ENCODE results near the gene ACTN2. TPM values are rescaled to one million over a fixed set of nuclear protein-coding genes. Genes with fewer than 3 reads are reported as not detected.

ACTN2 gene
- total RNA-seq, 1 donor from 2014 or later, result 660 TPM

DNA sequence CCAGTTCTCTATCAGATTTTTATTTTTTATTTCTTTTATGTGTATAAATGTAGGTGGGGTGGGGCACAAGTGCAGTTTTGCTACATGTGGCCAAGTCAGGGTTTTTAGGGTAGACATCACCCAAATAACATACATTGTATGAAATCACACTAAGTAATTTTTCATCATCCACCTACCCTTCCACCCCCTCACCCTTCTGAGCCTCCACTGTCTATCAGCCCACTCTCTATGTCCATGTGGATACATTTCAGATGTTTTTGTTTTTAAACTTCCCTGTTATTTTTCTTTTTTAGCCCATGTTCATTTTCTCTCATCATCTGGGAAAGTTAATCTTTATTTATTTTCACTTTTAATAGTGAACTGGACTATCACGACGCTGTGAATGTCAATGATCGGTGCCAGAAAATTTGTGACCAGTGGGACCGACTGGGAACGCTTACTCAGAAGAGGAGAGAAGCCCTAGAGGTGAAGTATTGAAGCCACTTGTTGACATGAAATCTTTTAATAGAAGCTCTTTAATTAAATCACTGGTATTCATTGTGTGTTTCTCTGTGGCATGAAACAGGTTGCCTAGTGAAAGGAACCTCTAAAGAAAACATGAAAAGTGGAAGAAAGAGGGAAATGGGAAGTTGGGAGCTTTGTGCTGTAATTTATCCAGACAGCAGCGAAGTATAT, 61.1 kb downstream of the ACTN2 start:
- peaks cover 0 to 10% (median 4%) of the 10 kb centered on the region in 3 donors for H3K4me1 ChIP-seq (ENCODE audit: control insufficient read depth in 3 of 3, insufficient read depth in 3 of 3, low read length in 3 of 3)

DNA sequence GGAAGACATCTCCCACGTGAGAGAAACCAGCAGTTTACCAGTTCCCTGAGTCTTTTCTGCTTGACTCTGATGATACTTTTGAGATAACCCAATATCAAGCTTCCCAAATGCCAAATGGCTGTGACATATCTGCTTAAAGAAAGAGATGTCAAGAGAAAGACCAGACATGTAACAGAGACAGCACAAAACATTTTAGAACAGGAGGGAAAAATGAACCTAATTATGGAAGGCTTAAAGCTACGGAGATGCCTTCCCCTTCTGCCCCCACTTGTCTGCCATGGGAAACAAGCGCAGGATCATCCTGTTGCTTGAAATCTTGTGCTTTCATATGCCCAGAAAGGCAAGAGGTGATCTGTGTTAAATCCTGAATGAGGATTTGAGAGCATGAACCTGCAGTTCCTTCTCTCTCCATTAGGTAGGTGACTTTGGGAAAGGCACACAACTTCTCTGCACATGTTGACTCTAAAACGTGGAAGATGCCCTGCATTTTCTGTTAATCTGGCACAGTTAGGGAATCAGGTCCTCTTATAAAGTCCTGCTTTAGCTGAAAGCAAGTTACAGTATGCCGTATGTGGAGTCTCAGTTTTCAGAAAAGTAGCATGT, 62.1 kb downstream of the ACTN2 start:
- peaks cover 67 to 80% (median 75%) of the 10 kb centered on the region in 3 donors for H3K36me3 ChIP-seq (ENCODE audit: control insufficient read depth in 3 of 3, insufficient read depth in 3 of 3, low read length in 3 of 3)
- peaks cover 0 to 5% (median 4%) of the 10 kb centered on the region in 3 donors for H3K4me1 ChIP-seq (ENCODE audit: control insufficient read depth in 3 of 3, insufficient read depth in 3 of 3, low read length in 3 of 3)
- H3K27ac ChIP-seq (ENCODE audit: low read depth, low read length), result no peak overlapping the region
- H3K9me3 ChIP-seq (ENCODE audit: control insufficient read depth in 3 of 3, low read length in 3 of 3), result no peaks in the 10 kb centered on the region
- H3K27me3 ChIP-seq (ENCODE audit: control insufficient read depth in 3 of 3, insufficient read depth in 3 of 3, low read length in 3 of 3), result no peaks in the 10 kb centered on the region
- no peak overlapping the region for H3K9ac ChIP-seq (ENCODE audit: low read depth in 1 of 3, low read length in 3 of 3)
- no peak overlapping the region for H3K4me3 ChIP-seq (ENCODE audit: low read length in 3 of 3)

More for the DNA sequence above, 61.1 kb downstream of the ACTN2 start:
- Histone ChIP-seq H3K9ac (ENCODE audit: low read depth in 1 of 3, low read length in 3 of 3) (no peak overlapping the region), H3K9me3 (ENCODE audit: control insufficient read depth in 3 of 3, low read length in 3 of 3) (no peaks in the 10 kb centered on the region), H3K4me3 (ENCODE audit: low read length in 3 of 3) (no peak overlapping the region), H3K27me3 (ENCODE audit: control insufficient read depth in 3 of 3, insufficient read depth in 3 of 3, low read length in 3 of 3) (no peaks in the 10 kb centered on the region), H3K36me3 (ENCODE audit: control insufficient read depth in 3 of 3, insufficient read depth in 3 of 3, low read length in 3 of 3) (peaks cover 72 to 86% (median 77%) of the 10 kb centered on the region in 3 donors), H3K27ac (ENCODE audit: low read depth, low read length) (no peak overlapping the region)

- no peak overlapping the region for H3K27ac ChIP-seq (ENCODE audit: low read depth, low read length)
- peaks cover 0 to 3% (median 0%) of the 10 kb centered on the region in 3 donors for H3K4me1 ChIP-seq (ENCODE audit: control insufficient read depth in 3 of 3, insufficient read depth in 3 of 3, low read length in 3 of 3)
- H3K36me3 ChIP-seq (ENCODE audit: control insufficient read depth in 3 of 3, insufficient read depth in 3 of 3, low read length in 3 of 3), result peaks cover 69 to 81% (median 77%) of the 10 kb centered on the region in 3 donors
- H3K9ac ChIP-seq (ENCODE audit: low read depth in 1 of 3, low read length in 3 of 3), result no peak overlapping the region
- H3K4me3 ChIP-seq (ENCODE audit: low read length in 3 of 3), result no peak overlapping the region
- no peaks in the 10 kb centered on the region for H3K9me3 ChIP-seq (ENCODE audit: control insufficient read depth in 3 of 3, low read length in 3 of 3)
- H3K27me3 ChIP-seq (ENCODE audit: control insufficient read depth in 3 of 3, insufficient read depth in 3 of 3, low read length in 3 of 3), result no peaks in the 10 kb centered on the region
Observed at GRCh38 chr1:236750928-236751327, 64.6 kb downstream of the ACTN2 start.

DNA sequence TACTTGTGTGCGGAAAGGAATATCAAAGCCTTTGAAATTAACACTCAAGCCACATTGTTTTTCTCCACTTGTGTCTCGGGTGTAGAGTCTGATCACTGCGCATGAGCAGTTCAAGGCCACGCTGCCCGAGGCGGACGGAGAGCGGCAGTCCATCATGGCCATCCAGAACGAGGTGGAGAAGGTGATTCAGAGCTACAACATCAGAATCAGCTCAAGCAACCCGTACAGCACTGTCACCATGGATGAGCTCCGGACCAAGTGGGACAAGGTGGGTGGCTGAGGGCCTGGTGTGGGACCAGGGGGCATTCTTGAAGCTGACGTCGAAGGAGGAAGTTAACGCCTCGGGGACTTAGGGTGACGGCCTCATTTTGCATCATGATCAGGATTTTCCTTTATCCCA, 65.1 kb downstream of the ACTN2 start:
- peaks cover 67 to 81% (median 77%) of the 10 kb centered on the region in 3 donors for H3K36me3 ChIP-seq (ENCODE audit: control insufficient read depth in 3 of 3, insufficient read depth in 3 of 3, low read length in 3 of 3)
- H3K4me1 ChIP-seq (ENCODE audit: control insufficient read depth in 3 of 3, insufficient read depth in 3 of 3, low read length in 3 of 3), result peaks cover 0 to 3% (median 0%) of the 10 kb centered on the region in 3 donors
- H3K4me3 ChIP-seq (ENCODE audit: low read length in 3 of 3), result no peak overlapping the region
- H3K9ac ChIP-seq (ENCODE audit: low read depth in 1 of 3, low read length in 3 of 3), result no peak overlapping the region
- H3K27ac ChIP-seq (ENCODE audit: low read depth, low read length), result no peak overlapping the region
- no peaks in the 10 kb centered on the region for H3K9me3 ChIP-seq (ENCODE audit: control insufficient read depth in 3 of 3, low read length in 3 of 3)
- no peaks in the 10 kb centered on the region for H3K27me3 ChIP-seq (ENCODE audit: control insufficient read depth in 3 of 3, insufficient read depth in 3 of 3, low read length in 3 of 3)

GRCh38 chr1:236751935-236752334, 65.6 kb downstream of the ACTN2 start:
- peaks cover 0 to 3% (median 0%) of the 10 kb centered on the region in 3 donors for H3K4me1 ChIP-seq (ENCODE audit: control insufficient read depth in 3 of 3, insufficient read depth in 3 of 3, low read length in 3 of 3)
- peaks cover 62 to 76% (median 74%) of the 10 kb centered on the region in 3 donors for H3K36me3 ChIP-seq (ENCODE audit: control insufficient read depth in 3 of 3, insufficient read depth in 3 of 3, low read length in 3 of 3)
- no peaks in the 10 kb centered on the region for H3K9me3 ChIP-seq (ENCODE audit: control insufficient read depth in 3 of 3, low read length in 3 of 3)
- no peak overlapping the region for H3K9ac ChIP-seq (ENCODE audit: low read depth in 1 of 3, low read length in 3 of 3)
- no peak overlapping the region for H3K4me3 ChIP-seq (ENCODE audit: low read length in 3 of 3)
- no peaks in the 10 kb centered on the region for H3K27me3 ChIP-seq (ENCODE audit: control insufficient read depth in 3 of 3, insufficient read depth in 3 of 3, low read length in 3 of 3)
- H3K27ac ChIP-seq (ENCODE audit: low read depth, low read length), result no peak overlapping the region

DNA sequence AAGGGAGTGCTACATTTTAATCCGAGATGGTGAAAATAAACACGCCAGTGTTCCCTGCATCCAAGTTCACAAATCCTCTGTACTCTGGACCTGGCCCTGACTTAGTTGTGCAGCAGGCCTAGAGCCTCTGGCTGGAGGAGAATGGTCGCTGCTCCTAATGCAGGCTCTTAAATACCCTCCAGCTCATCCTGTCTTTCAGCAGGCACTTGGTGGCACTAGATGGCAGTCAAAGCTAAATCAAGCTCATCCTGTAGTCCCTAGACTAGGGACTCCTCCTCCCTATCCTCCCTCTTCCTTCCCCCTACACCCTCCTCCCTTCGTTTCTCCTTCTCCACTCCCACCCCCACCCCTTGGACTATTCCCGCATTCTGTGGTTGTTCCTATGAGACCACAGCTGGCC, 67.2 kb downstream of the ACTN2 start:
- peak overlapping the region; percentile 2 for H3K27ac ChIP-seq (ENCODE audit: low read depth, low read length)
- H3K4me1 ChIP-seq (ENCODE audit: control insufficient read depth in 3 of 3, insufficient read depth in 3 of 3, low read length in 3 of 3), result peaks cover 0 to 3% (median 0%) of the 10 kb centered on the region in 3 donors
- no peaks in the 10 kb centered on the region for H3K27me3 ChIP-seq (ENCODE audit: control insufficient read depth in 3 of 3, insufficient read depth in 3 of 3, low read length in 3 of 3)
- H3K36me3 ChIP-seq (ENCODE audit: control insufficient read depth in 3 of 3, insufficient read depth in 3 of 3, low read length in 3 of 3), result peaks cover 57 to 74% (median 65%) of the 10 kb centered on the region in 3 donors
- no peak overlapping the region for H3K4me3 ChIP-seq (ENCODE audit: low read length in 3 of 3)
- H3K9me3 ChIP-seq (ENCODE audit: control insufficient read depth in 3 of 3, low read length in 3 of 3), result no peaks in the 10 kb centered on the region
- H3K9ac ChIP-seq (ENCODE audit: low read depth in 1 of 3, low read length in 3 of 3), result no peak overlapping the region

GRCh38 chr1:236753964-236754363, 67.7 kb downstream of the ACTN2 start:
- Histone ChIP-seq H3K27me3 (ENCODE audit: control insufficient read depth in 3 of 3, insufficient read depth in 3 of 3, low read length in 3 of 3) (no peaks in the 10 kb centered on the region), H3K27ac (ENCODE audit: low read depth, low read length) (peak overlapping the region; percentile 2), H3K9ac (ENCODE audit: low read depth in 1 of 3, low read length in 3 of 3) (no peak overlapping the region), H3K4me1 (ENCODE audit: control insufficient read depth in 3 of 3, insufficient read depth in 3 of 3, low read length in 3 of 3) (peaks cover 0 to 3% (median 0%) of the 10 kb centered on the region in 3 donors), H3K4me3 (ENCODE audit: low read length in 3 of 3) (no peak overlapping the region), H3K9me3 (ENCODE audit: control insufficient read depth in 3 of 3, low read length in 3 of 3) (no peaks in the 10 kb centered on the region), H3K36me3 (ENCODE audit: control insufficient read depth in 3 of 3, insufficient read depth in 3 of 3, low read length in 3 of 3) (peaks cover 57 to 74% (median 64%) of the 10 kb centered on the region in 3 donors)

- Histone ChIP-seq H3K4me3 (ENCODE audit: low read length in 3 of 3) (no peak overlapping the region), H3K9me3 (ENCODE audit: control insufficient read depth in 3 of 3, low read length in 3 of 3) (no peaks in the 10 kb centered on the region), H3K36me3 (ENCODE audit: control insufficient read depth in 3 of 3, insufficient read depth in 3 of 3, low read length in 3 of 3) (peaks cover 57 to 74% (median 64%) of the 10 kb centered on the region in 3 donors), H3K27ac (ENCODE audit: low read depth, low read length) (peak overlapping the region; percentile 8), H3K4me1 (ENCODE audit: control insufficient read depth in 3 of 3, insufficient read depth in 3 of 3, low read length in 3 of 3) (peaks cover 0 to 3% (median 0%) of the 10 kb centered on the region in 3 donors), H3K9ac (ENCODE audit: low read depth in 1 of 3, low read length in 3 of 3) (no peak overlapping the region), H3K27me3 (ENCODE audit: control insufficient read depth in 3 of 3, insufficient read depth in 3 of 3, low read length in 3 of 3) (no peaks in the 10 kb centered on the region)
Observed at GRCh38 chr1:236754525-236755210, 68.4 kb downstream of the ACTN2 start.

GRCh38 chr1:236757640-236758039, 71.3 kb downstream of the ACTN2 start:
- Histone ChIP-seq H3K27me3 (ENCODE audit: control insufficient read depth in 3 of 3, insufficient read depth in 3 of 3, low read length in 3 of 3) (no peaks in the 10 kb centered on the region), H3K27ac (ENCODE audit: low read depth, low read length) (no peak overlapping the region), H3K4me3 (ENCODE audit: low read length in 3 of 3) (no peak overlapping the region), H3K4me1 (ENCODE audit: control insufficient read depth in 3 of 3, insufficient read depth in 3 of 3, low read length in 3 of 3) (peaks cover 0 to 3% (median 0%) of the 10 kb centered on the region in 3 donors), H3K9ac (ENCODE audit: low read depth in 1 of 3, low read length in 3 of 3) (no peak overlapping the region), H3K36me3 (ENCODE audit: control insufficient read depth in 3 of 3, insufficient read depth in 3 of 3, low read length in 3 of 3) (peaks cover 63 to 77% (median 67%) of the 10 kb centered on the region in 3 donors), H3K9me3 (ENCODE audit: control insufficient read depth in 3 of 3, low read length in 3 of 3) (no peaks in the 10 kb centered on the region)

Data from skeletal muscle tissue (tissue), 4 donors.